Ascending aorta (tissue), 2 donors: ENCODE measurements around the gene TM9SF2. TPM values are rescaled to one million over a fixed set of nuclear protein-coding genes. Genes with fewer than 3 reads are reported as not detected.
"Not testable (repeated sequence)": the region's sequence is repeated elsewhere in the genome, so short reads cannot be mapped to it uniquely, and the experiment has no call there.

ENCODE experiments used
- DNase-seq, 2 donors: peaks; one replicate each; pipeline ENCODE4 v3.0.0-alpha.2; 2019; ENCODE audit warnings: low spot score in 2 of 2
- H3K27ac ChIP-seq, 2 donors: fragments of 200-600 bp; sonication (generic); one replicate each; pipeline ENCODE4 v1.5.1; 2016 to 2017; ENCODE audit warnings: mild to moderate bottlenecking in 1 of 2
- H3K27me3 ChIP-seq: fragments of 200-600 bp; sonication (generic); one replicate; pipeline ENCODE4 v1.5.1; 2017
- H3K36me3 ChIP-seq, 2 donors: fragments of 200-600 bp; sonication (generic); one replicate each; pipeline ENCODE4 v1.5.1; 2016
- H3K4me1 ChIP-seq, 2 donors: fragments of 200-600 bp; sonication (generic); one replicate each; pipeline ENCODE4 v1.5.1; 2016 to 2017; ENCODE audit warnings: mild to moderate bottlenecking in 1 of 2
- H3K4me3 ChIP-seq, 2 donors: fragments of 200-600 bp; sonication (generic); one replicate each; pipeline ENCODE4 v1.5.1; 2016 to 2017; ENCODE audit warnings: mild to moderate bottlenecking in 1 of 2
- H3K9me3 ChIP-seq, 2 donors: fragments of 200-600 bp; sonication (generic); one replicate each; pipeline ENCODE4 v1.5.1; 2016
- CTCF ChIP-seq, 3 experiments: fragments of 200-600 bp in 2 of 3; fragments of 450-650 bp in 1 of 3; sonication (generic) in 2 of 3; IDR thresholded peaks; one replicate each; pipeline ENCODE4 v1.5.1; 2016 to 2019; ENCODE audit warnings: antibody characterized with exemption in 3 of 3, mild to moderate bottlenecking in 1 of 3, moderate library complexity in 1 of 3
- intact Hi-C: fragments of 100-400 bp; cut with DNase I; formaldehyde crosslinking; loops from one replicate; pipeline ENCODE4 v1.15.1; 2023
- total RNA-seq: library from RNA; depleted of rRNA; stranded (reverse); fragments of >200 nt; gene quantifications from one replicate; pipeline ENCODE4 v1.1.0, GENCODE V29; 2016

Gene TM9SF2
- total RNA-seq, 1 donor from 2014 or later = 56.8 TPM

DNA sequence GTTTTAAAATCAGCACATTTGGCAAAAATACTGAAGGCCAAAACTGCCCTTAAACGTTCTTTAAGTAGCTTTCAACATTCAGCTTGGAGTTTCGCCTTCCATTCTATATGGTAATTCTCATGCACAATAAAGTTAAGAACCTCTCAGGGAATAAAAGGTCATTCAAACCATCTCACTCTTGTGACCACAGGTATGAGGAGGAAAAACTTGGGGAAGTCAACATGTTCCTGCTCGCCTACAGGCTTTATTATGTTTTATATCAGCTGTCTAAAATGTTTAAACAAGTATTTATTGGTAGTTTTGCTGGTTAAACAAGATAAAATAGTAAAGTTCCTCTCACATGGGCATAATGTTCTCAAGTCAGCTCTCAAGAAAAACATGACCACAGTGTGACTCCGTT, 19.9 kb upstream of the TM9SF2 start:
- intact Hi-C loops = no loop called here
- H3K36me3 ChIP-seq = no peaks in the 10 kb centered on the region
- no peak for DNase-seq

DNA sequence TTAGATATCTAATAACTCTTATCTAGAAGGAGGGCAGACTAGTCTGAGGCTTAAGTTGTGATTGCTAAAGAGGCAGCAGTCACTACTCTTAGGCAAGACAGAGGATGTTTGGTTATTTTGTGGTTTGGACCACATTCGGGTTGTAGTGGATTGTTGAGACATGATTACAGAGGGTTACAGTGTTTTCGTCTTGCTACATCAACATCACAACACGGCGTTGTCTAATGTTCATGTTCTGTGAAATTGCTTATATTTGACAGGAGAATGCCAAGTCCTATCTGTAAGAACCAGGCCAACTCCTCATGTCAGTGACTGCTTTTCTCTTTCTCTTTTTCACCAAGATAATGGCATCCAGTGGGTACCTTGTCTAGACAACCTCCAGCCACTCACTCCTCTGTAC, 16.8 kb upstream of the TM9SF2 start:
- no peak overlapping the region for H3K27ac ChIP-seq
- H3K9me3 ChIP-seq = no peaks in the 10 kb centered on the region
- intact Hi-C loops = no loop called here
- H3K4me3 ChIP-seq = no peak overlapping the region
- H3K27me3 ChIP-seq = no peaks in the 10 kb centered on the region
- no peak for TF ChIP-seq CTCF (IDR thresholded peaks at IDR 0.05)
- H3K36me3 ChIP-seq = no peaks in the 10 kb centered on the region
- no peaks in the 10 kb centered on the region for H3K4me1 ChIP-seq
- no peak for DNase-seq

More for the DNA sequence above, 19.9 kb upstream of the TM9SF2 start:
- no peak overlapping the region for H3K4me3 ChIP-seq
- H3K9me3 ChIP-seq = no peaks in the 10 kb centered on the region
- no peak for TF ChIP-seq CTCF (IDR thresholded peaks at IDR 0.05)
- peak overlapping the region in 1 of 2 donors; percentile 18 for H3K27ac ChIP-seq
- no peaks in the 10 kb centered on the region for H3K4me1 ChIP-seq
- no peaks in the 10 kb centered on the region for H3K27me3 ChIP-seq

DNA sequence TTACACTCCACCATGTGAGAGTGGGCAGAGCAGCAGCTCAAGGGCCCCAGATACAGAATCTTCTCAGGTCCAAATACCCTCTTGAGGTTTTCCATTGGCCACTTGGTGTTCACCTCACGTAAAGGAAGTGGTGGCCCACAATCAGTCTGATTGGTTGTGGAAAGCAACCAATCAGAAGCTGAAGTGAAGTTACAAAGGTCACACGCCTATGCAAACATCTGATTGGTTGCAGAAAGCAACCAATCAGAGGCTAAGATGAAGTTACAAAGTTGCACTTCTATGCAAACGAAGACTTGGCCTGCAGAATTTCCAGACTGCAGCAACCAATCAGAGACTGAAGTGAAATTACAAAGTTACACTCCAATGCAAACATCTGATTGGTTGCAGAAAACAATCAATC, 14.3 kb upstream of the TM9SF2 start:
- Histone ChIP-seq H3K27ac (no peak overlapping the region), H3K36me3 (no peaks in the 10 kb centered on the region), H3K27me3 (no peaks in the 10 kb centered on the region), H3K4me1 (no peaks in the 10 kb centered on the region), H3K4me3 (no peak overlapping the region), H3K9me3 (no peaks in the 10 kb centered on the region)
- TF ChIP-seq CTCF (IDR thresholded peaks at IDR 0.05) = no peak
- intact Hi-C loops = no loop called here
- DNase-seq = no peak

- Histone ChIP-seq H3K4me1 (no peaks in the 10 kb centered on the region), H3K4me3 (no peak overlapping the region), H3K27me3 (no peaks in the 10 kb centered on the region), H3K27ac (no peak overlapping the region), H3K36me3 (no peaks in the 10 kb centered on the region), H3K9me3 (no peaks in the 10 kb centered on the region)
- TF ChIP-seq CTCF (IDR thresholded peaks at IDR 0.05) = no peak
- intact Hi-C loops = no loop called here
- no peak for DNase-seq
These were observed 12.2 kb upstream of the TM9SF2 start for GRCh38 chr13:99489028-99489427.

- DNase-seq, H3K36me3 ChIP-seq, H3K4me3 ChIP-seq, H3K4me1 ChIP-seq, H3K27ac ChIP-seq, H3K27me3 ChIP-seq, H3K9me3 ChIP-seq: not testable (repeated sequence)
- intact Hi-C loops = loop anchor here (10.0 kb wide), 1 partner anchor 1517 kb away; no protein-coding TSS in a partner anchor
These were observed 9.5 kb upstream of the TM9SF2 start for GRCh38 chr13:99491750-99492149.

DNA sequence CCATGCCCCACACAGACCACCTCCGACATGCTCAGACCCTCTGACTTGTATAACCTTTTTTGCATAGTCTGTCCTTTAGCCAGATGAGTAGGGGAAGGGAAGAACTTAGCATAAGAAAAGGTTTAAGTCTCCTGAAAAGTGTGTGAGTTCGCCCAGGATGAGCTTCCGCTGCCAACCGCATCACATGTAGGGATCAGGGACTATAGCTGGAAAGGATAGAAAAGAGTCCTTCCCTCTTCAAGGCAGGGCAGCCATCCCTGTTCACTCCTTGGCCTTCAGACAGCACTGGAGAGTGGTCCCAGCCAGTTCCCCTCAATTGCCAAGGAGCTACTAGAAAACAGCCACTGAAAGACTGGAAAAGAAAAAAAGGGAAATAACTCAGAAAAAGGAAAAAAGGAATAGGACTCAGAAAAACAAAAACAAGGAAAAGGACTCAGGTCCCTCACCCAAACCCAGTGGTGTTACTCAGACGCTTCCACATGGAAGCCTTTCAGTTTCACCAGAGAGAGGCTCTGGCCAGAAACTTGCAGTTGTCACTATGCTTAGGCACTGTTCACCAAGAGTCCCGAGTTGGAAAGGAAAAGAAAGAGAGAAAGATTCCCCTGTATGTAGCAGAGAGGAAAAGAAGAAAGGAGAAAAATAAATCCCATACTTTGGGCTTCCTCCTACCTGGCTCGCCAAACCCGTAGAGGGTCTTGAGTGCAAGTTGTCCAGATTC, 5.6 kb upstream of the TM9SF2 start:
- H3K4me3 ChIP-seq = peak overlapping the region; percentile 44 to 63
- H3K27ac ChIP-seq = peak overlapping the region; percentile 90
- no peak for DNase-seq

More for the DNA sequence above, 5.6 kb upstream of the TM9SF2 start:
- no peaks in the 10 kb centered on the region for H3K36me3 ChIP-seq
- H3K27me3 ChIP-seq = no peaks in the 10 kb centered on the region
- H3K4me1 ChIP-seq = peaks cover 12 to 17% of the 10 kb centered on the region in 2 donors
- H3K9me3 ChIP-seq = no peaks in the 10 kb centered on the region
- intact Hi-C loops = loop anchor here (5.0 to 10.0 kb wide), 3 partner anchors 213 to 1521 kb away; partner anchors contain the start of gene UBAC2
- no peak for TF ChIP-seq CTCF (IDR thresholded peaks at IDR 0.05)
